IMR-90 (cell line): ENCODE results near the gene SFSWAP. TPM values are rescaled to one million over a fixed set of nuclear protein-coding genes. Genes with fewer than 3 reads are reported as not detected.

Experiments
- ATAC-seq: fragments of 200-7000 bp; cut with Tn5 transposase; 2 replicates; pipeline ENCODE4 v1.9.1; 2020; ENCODE audit warnings: low read depth, mild to moderate bottlenecking, moderate library complexity
- BruUV-seq: library from RNA; stranded (reverse); fragments of 400-500 nt; replicated peaks from 2 replicates; lab custom pipeline; 2021; lab: Mats Ljungman, UMichigan
- CTCF ChIA-PET: fragments of 300-600 bp; formaldehyde crosslinking; extraction: SDS; loops from one replicate; lab custom pipeline; 2021; ENCODE audit warnings: antibody characterized with exemption; lab: Yijun Ruan, JAX
- POLR2A ChIA-PET: fragments of 300-600 bp; sonication (Branson Sonifier 250); formaldehyde crosslinking; loops from one replicate; lab custom pipeline; 2022; ENCODE audit warnings: antibody characterized with exemption; ENCODE audit not compliant: unreplicated experiment; lab: Charles Lee
- DNase-seq: peaks from one replicate; pipeline ENCODE4 v3.0.0; 2013
- H2AFZ ChIP-seq: replicated peaks from 2 replicates; pipeline ENCODE3; 2013; ENCODE audit warnings: low read length, mild to moderate bottlenecking; ENCODE audit not compliant: poor library complexity
- H2AK5ac ChIP-seq: 2 replicates; pipeline ENCODE4 v1.6.1; 2013; ENCODE audit warnings: low read depth, low read length, inconsistent platforms
- H2AK9ac ChIP-seq: replicated peaks from 2 replicates; pipeline ENCODE3; 2013; ENCODE audit warnings: mild to moderate bottlenecking, low read depth, low read length, moderate library complexity; ENCODE audit not compliant: poor library complexity
- H2BK120ac ChIP-seq: 2 replicates; pipeline ENCODE4 v1.6.1; 2013; ENCODE audit warnings: low read depth, low read length, inconsistent platforms
- H2BK15ac ChIP-seq: 3 replicates; pipeline ENCODE4 v1.6.1; 2013; ENCODE audit warnings: low read depth, low read length, inconsistent platforms
- H2BK20ac ChIP-seq: 2 replicates; pipeline ENCODE4 v1.6.1; 2013; ENCODE audit warnings: low read depth, mild to moderate bottlenecking, inconsistent platforms, low read length, moderate library complexity
- H2BK5ac ChIP-seq: 2 replicates; pipeline ENCODE4 v1.6.1; 2013; ENCODE audit warnings: mild to moderate bottlenecking, low read depth, low read length, inconsistent platforms; ENCODE audit not compliant: poor library complexity, severe bottlenecking
- H3K14ac ChIP-seq: replicated peaks from 2 replicates; pipeline ENCODE4 v1.6.1; 2013; ENCODE audit warnings: low read depth, low read length, inconsistent platforms
- H3K18ac ChIP-seq: 2 replicates; pipeline ENCODE4 v1.6.1; 2013; ENCODE audit warnings: low read depth, low read length, control low read depth
- H3K23ac ChIP-seq: 2 replicates; pipeline ENCODE4 v1.6.1; 2013; ENCODE audit warnings: low read depth, low read length, inconsistent platforms
- H3K27ac ChIP-seq: 2 replicates; pipeline ENCODE4 v1.5.1; 2013; ENCODE audit warnings: mild to moderate bottlenecking, control low read depth, low read length; ENCODE audit not compliant: insufficient read depth
- H3K27me3 ChIP-seq: 2 replicates; pipeline ENCODE4 v1.6.1; 2013; ENCODE audit warnings: low read length; ENCODE audit not compliant: control insufficient read depth, insufficient read depth
- H3K36me3 ChIP-seq: 2 replicates; pipeline ENCODE4 v1.6.1; 2013; ENCODE audit warnings: low read length, mixed read lengths; ENCODE audit not compliant: control insufficient read depth, insufficient read depth
- H3K4ac ChIP-seq: 2 replicates; pipeline ENCODE4 v1.6.1; 2013; ENCODE audit warnings: low read depth, low read length, inconsistent platforms
- H3K4me1 ChIP-seq: 2 replicates; pipeline ENCODE4 v1.6.1; 2013; ENCODE audit warnings: low read length, mixed read lengths; ENCODE audit not compliant: control insufficient read depth, insufficient read depth
- H3K4me2 ChIP-seq: 2 replicates; pipeline ENCODE4 v1.6.1; 2013; ENCODE audit warnings: low read depth, mild to moderate bottlenecking, control low read depth, low read length, moderate library complexity
- H3K4me3 ChIP-seq: 2 replicates; pipeline ENCODE4 v1.5.1; 2013; ENCODE audit warnings: low read depth, mild to moderate bottlenecking, control low read depth, low read length, moderate library complexity; ENCODE audit not compliant: insufficient read depth
- H3K56ac ChIP-seq: 2 replicates; pipeline ENCODE4 v1.6.1; 2013; ENCODE audit warnings: low read length, inconsistent platforms; ENCODE audit not compliant: insufficient read depth; ENCODE audit errors: extremely low read depth
- H3K79me1 ChIP-seq, 2 experiments: 2 replicates each; pipeline ENCODE4 v1.6.1; 2013; ENCODE audit warnings: low read length in 2 of 2, inconsistent platforms in 1 of 2, low read depth in 1 of 2
- H3K9ac ChIP-seq: 2 replicates; pipeline ENCODE4 v1.6.1; 2013; ENCODE audit warnings: low read depth, low read length, control low read depth
- H3K9me1 ChIP-seq: 2 replicates; pipeline ENCODE4 v1.6.1; 2013; ENCODE audit warnings: low read length, inconsistent platforms; ENCODE audit not compliant: insufficient read depth
- H3K9me3 ChIP-seq: 2 replicates; pipeline ENCODE4 v1.6.1; 2013; ENCODE audit warnings: low read length; ENCODE audit not compliant: control insufficient read depth, insufficient read depth
- H4K20me1 ChIP-seq: 2 replicates; pipeline ENCODE4 v1.6.1; 2013; ENCODE audit warnings: low read length, inconsistent platforms; ENCODE audit not compliant: insufficient read depth
- H4K5ac ChIP-seq: 2 replicates; pipeline ENCODE4 v1.6.1; 2013; ENCODE audit warnings: mild to moderate bottlenecking, low read depth, low read length, control low read depth
- H4K8ac ChIP-seq, 2 experiments: 2 replicates each; pipeline ENCODE4 v1.6.1; 2013; ENCODE audit warnings: low read depth in 2 of 2, low read length in 2 of 2, control low read depth in 1 of 2, inconsistent platforms in 1 of 2
- H4K91ac ChIP-seq: 2 replicates; pipeline ENCODE4 v1.6.1; 2013; ENCODE audit warnings: low read depth, low read length, inconsistent platforms; ENCODE audit not compliant: insufficient read depth
- CTCF ChIP-seq: conservative IDR thresholded peaks from 2 replicates; pipeline ENCODE4 v1.5.1; 2012; ENCODE audit warnings: mild to moderate bottlenecking, low read depth, low read length, improper control_type of control experiment
- ELK1 ChIP-seq: fragments of 150-350 bp; IDR thresholded peaks from 2 replicates; pipeline ENCODE4 v1.6.1; 2016; ENCODE audit warnings: low read depth, mild to moderate bottlenecking, low read length, moderate library complexity, borderline replicate concordance
- FOS ChIP-seq: fragments of 150-350 bp; IDR thresholded peaks from 2 replicates; pipeline ENCODE4 v1.6.1; 2016; ENCODE audit warnings: low read depth, low read length
- MAFK ChIP-seq: IDR thresholded peaks from 2 replicates; pipeline ENCODE4 v1.6.1; 2012; ENCODE audit warnings: low read depth, low read length, improper control_type of control experiment
- RAD21 ChIP-seq: IDR thresholded peaks from 2 replicates; pipeline ENCODE4 v1.6.1; 2012; ENCODE audit warnings: low read length, improper control_type of control experiment
- RCOR1 ChIP-seq: IDR thresholded peaks from 2 replicates; pipeline ENCODE4 v1.6.1; 2012; ENCODE audit warnings: mild to moderate bottlenecking, low read length, improper control_type of control experiment; ENCODE audit not compliant: insufficient replicate concordance
- WGBS, 2 experiments: methylation state at CpG; one replicate each; pipeline versions ENCODE4 v1.1.5 to v1.1.7; 2013; ENCODE audit warnings: missing lambda C conversion rate in 2 of 2; ENCODE audit not compliant: insufficient read length in 1 of 2; ENCODE audit errors: extremely low coverage in 2 of 2; 5-methylcytosine and 5-hydroxymethylcytosine counted together
- dilution Hi-C: fragments of 300-500 bp; cut with HindIII; formaldehyde crosslinking; loops from one replicate; pipeline ENCODE4 v1.14.3; 2018; ENCODE audit warnings: low sequenced_read_pairs; ENCODE audit not compliant: unreplicated experiment
- in situ Hi-C: fragments of 300-500 bp; cut with MboI; formaldehyde crosslinking; loops from 3 replicates; pipeline ENCODE4 v1.14.3; 2019; ENCODE audit warnings: low sequenced_read_pairs, inconsistent platforms, mixed read lengths
- intact Hi-C: fragments of 100-400 bp; cut with micrococcal nuclease; formaldehyde crosslinking; loops from 2 replicates; pipeline ENCODE4 v1.10.0; 2022
- polyA plus RNA-seq, 3 experiments: library from polyadenylated mRNA; depleted of rRNA; stranded (reverse); fragments of >200 nt; gene quantifications; 2 replicates each; pipeline ENCODE4 v1.2.3, GENCODE V29; 2012; ENCODE audit warnings: low replicate concordance in 1 of 3
- total RNA-seq: library from RNA; depleted of rRNA; stranded (reverse); fragments of >200 nt; gene quantifications from 2 replicates; pipeline ENCODE4 v1.2.3, GENCODE V29; 2012

The SFSWAP gene
- total and polyA plus RNA-seq, 2 of the 4 experiments (the other 2 are of a cell fraction): 19.7 to 22.4 TPM

GRCh38 chr12:131755305-131756113 lies 44.6 kb downstream of the SFSWAP start:
- Histone ChIP-seq H4K8ac (no peak overlapping the region), H3K4ac (no peak overlapping the region), H3K9me1 (no peaks in the 10 kb centered on the region), H2AFZ (no peak overlapping the region), H3K4me2 (no peak overlapping the region), H2BK15ac (no peak overlapping the region), H3K9ac (no peak overlapping the region), H2BK20ac (no peak overlapping the region), H3K23ac (no peak overlapping the region), H4K20me1 (0 out of 2 replicates have a peak, but pooled peaks cover 5% of the 10 kb centered on the region), H3K79me1 (peaks cover 4 to 17% of the 10 kb centered on the region in 2 experiments; a peak in 3 of 4 replicates), H3K36me3 (peaks cover 58% of the 10 kb centered on the region), H3K56ac (no peak overlapping the region), H3K27ac (no peak overlapping the region), H3K4me1 (no peaks in the 10 kb centered on the region), H2BK120ac (no peak overlapping the region), H4K91ac (no peak overlapping the region), H4K5ac (no peak overlapping the region), H2AK5ac (no peak overlapping the region), H3K27me3 (no peaks in the 10 kb centered on the region), H3K18ac (no peak overlapping the region), H2AK9ac (no peak overlapping the region), H3K9me3 (no peaks in the 10 kb centered on the region), H3K14ac (no peak overlapping the region), H3K4me3 (no peak overlapping the region), H2BK5ac (no peak overlapping the region)
- DNase-seq: peak; percentile 10
- peak; percentile 21; the same call in 1 of the 2 replicates for ATAC-seq
- dilution Hi-C loops: no loop called here
- no CpG with 5 or more reads among the region's 16 CpGs for WGBS, 2 experiments
- TF ChIP-seq RAD21: no peak
- TF ChIP-seq CTCF: peak; percentile 9; the same call in 1 of the 2 replicates
- TF ChIP-seq ELK1: no peak
- TF ChIP-seq RCOR1: no peak
- no peak for TF ChIP-seq MAFK
- no peak for TF ChIP-seq FOS
- CTCF ChIA-PET: interaction anchor here (0.9 to 1.2 kb wide), 2 partner anchors 9 to 13 kb away, joined by 3 read pairs; no protein-coding TSS in a partner anchor
- in situ Hi-C loops: no loop called here
- POLR2A ChIA-PET: no interaction called here
- intact Hi-C loops: loop anchor here (2.0 kb wide), 1 partner anchor 31 kb away; no protein-coding TSS in a partner anchor
- no TSS peak for BruUV-seq
